Stimulated activated CD4-positive, alpha-beta T cell treated with anti-CD3 and anti-CD28 coated beads, Interleukin-1b, Interleukin-23, amount 100 ng/mL, for 24 hours (primary cell): ENCODE results near the gene HEATR9.

ENCODE experiments used
- DNase-seq, 4 experiments: peaks; one replicate each; pipeline ENCODE4 v3.0.0-alpha.2; 2020; ENCODE audit warnings: low read depth in 4 of 4, low spot score in 1 of 4

Gene HEATR9

DNA sequence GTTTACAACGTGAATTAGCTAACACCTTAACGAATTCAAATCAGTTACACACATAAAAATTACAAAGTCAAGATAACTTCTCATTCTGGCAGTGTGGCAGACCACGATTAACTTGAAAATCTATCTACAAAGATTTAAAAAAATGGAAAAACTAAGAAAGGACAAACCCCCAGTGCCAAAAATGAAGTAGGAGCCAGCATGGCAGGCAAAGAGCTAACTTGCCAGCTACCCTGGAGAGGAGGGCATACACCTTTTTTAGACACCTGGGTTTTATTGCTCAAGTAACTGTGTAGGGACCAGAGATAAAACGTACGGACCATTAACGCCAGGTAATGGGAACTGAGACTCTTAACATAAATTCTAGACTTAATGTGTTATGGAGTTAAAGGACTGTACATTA, 56.9 kb downstream of the HEATR9 start:
- DNase-seq = no peak

DNA sequence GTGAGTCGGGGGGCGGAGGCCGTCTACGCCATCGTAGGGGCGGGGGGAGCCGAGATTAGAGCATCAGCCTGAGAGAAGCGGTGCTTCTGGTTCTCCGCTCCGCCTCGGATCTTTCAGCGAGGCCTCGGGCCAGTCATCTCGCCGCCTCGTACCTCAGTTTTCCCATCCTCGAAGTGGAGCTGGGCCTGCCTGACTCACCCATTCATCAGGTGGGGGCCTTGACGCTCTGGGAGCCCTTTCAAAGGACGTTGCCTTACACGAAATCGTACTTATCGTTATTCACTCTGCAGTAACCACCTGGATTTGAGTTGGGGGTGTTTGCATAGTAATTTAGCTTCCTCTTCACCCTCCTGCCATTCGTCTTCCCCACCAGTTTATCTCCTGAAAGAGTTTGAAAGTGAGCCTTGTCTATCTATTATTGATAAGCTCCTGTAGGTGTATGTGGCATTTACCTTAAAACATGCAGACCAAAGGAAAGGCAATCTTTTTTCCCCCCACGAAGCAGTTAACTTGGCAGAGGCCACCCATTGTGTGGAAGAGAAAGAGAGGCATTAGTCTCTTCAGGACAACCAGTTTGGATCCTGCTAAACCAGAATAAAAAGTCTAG, 58.7 kb downstream of the HEATR9 start:
- DNase-seq = no peak

DNA sequence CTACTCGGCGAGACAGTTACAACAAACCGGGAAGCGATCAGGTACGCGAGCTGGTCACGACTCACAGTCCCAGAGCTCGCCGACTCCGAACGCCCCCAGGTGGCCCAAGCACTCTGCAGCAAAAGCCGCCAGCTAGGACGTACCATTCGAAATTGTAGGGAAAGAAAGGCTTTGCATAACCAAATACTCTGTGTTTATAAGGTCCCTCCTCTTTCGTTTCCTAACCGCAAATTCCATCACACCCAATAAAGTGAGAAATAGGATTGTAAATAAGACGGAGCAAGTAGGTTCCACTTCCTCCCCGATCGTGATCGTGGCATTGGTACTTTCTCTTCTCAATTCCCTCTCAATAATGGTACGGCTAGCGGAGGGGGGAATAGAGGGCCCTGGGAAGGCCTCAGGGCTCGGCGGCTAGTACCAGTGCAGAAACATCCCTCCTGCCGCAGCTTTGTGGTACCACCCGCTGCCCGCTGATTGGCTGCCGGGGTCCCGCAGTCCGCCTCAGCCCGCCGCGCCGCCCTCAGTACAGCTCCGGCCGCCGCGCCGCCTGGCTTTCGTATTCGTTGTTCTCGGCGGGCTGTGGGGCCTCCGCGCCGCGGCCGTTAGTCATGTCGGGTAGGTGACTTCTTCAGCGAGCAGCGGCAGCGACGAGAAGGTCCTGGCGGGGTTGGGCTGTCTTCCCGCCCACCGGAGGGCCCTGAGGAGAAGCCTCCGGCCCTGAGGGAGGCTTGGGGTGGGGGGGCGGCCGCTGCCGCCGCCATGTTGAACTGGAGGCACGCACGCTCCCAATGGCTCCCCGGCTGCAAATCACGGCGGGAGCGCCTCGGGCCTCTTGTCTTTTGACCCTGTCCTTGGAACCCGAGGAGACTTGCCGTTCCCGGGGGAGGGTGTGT, 59.5 kb downstream of the HEATR9 start, which contains the start of gene TAF15:
Gene TAF15, plus strand, starts transcription at position 523 of the 893 bp plus-strand sequence. Its CDS starts 86 bp downstream, at position 609.
- DNase-seq = peak; percentile 76 to 92 (median 84)

DNA sequence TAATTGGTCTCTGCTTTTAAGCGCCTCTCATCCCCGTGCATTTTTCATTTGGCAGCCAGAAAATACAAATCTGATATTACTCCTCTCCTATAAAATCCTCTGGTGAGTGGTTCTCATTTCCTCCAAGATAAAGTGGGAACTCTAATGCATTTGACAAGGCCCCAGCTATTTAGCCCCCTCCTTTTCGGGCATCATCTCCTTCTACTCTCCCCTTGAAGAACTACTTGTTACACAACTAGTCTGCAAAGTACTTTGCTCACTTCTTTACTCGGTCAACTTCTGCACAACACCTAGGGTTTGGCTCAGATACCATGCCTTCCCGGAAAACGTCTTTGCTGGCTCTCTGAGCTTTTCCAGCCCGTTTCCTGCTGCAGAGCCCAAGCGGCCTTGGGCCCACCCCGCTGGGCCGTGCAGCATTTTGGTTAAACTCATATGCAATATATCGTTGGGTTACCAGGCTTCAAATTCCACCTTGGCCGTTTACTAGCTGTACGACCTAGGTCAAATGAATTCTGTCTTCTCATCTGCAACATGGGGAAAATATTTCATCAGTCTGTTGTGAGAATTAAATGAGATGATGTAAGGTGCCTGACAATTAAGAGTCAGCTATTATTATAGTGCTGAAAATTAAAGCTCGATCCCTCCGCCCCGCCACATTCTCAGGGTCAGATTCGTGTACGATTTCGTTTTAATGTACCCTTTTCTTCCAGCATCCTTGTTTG, 60.3 kb downstream of the HEATR9 start:
- no peak for DNase-seq

DNA sequence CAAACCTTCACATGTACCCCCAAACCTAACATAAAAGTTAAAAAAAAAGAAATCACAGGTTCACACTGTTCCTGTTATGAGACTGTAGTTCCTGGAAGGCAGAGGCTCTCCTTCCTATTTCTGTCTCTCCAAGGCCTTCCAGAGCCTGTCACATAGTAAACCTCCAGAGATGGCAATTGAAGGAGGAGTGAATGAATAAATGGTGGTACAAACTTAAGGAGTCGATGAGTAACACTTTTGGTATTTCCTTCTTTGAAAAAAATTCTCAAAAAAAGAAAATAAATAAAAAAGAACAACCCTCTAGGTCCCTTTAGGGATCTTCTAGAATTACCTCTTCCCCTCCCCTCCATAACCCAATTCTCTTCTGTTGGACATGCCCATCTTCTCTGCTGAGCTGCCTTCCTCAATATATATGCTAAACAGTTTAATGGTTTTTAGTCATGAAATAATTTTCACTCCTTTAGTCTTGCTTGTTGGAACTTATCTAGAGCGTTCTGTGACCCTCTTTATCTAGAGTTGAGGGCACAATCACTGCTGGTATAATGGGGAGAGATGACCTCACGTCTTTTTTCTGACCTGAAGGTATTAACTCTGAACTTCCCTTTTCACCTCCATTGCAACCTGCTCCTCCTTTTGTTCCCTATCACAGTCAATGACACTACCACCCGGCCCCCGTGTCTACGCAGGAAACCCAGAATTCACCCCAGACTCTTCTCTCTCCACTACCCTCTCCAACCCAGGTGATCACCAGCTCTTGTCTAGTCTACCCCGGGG, 61.1 kb downstream of the HEATR9 start:
- no peak for DNase-seq
